GM18867 (cell line): ENCODE results near the gene NHLRC1.

Experiments
- ATAC-seq: cut with Tn5 transposase; IDR thresholded peaks from one replicate; pipeline ENCODE4 v1.9.1; 2021; ENCODE audit warnings: mild to moderate bottlenecking, moderate library complexity; ENCODE audit not compliant: unreplicated experiment

The NHLRC1 gene

GRCh38 chr6:18139935-18140621 is 17.6 kb upstream of the NHLRC1 start:
- no peak for ATAC-seq

- no peak for ATAC-seq
These were observed 16.4 kb upstream of the NHLRC1 start for GRCh38 chr6:18138906-18139305.

GRCh38 chr6:18136260-18136659 is 13.8 kb upstream of the NHLRC1 start:
- no peak for ATAC-seq

- ATAC-seq, result no peak
These were observed 12.7 kb upstream of the NHLRC1 start for GRCh38 chr6:18135171-18135570.

- no peak for ATAC-seq
These were observed 9.9 kb upstream of the NHLRC1 start for GRCh38 chr6:18132346-18132745.

GRCh38 chr6:18126121-18126520 is 3.6 kb upstream of the NHLRC1 start:
- no peak for ATAC-seq

GRCh38 chr6:18121580-18122127 is 823 bp downstream of the NHLRC1 start:
- ATAC-seq, result no peak

GRCh38 chr6:18119236-18119635 is 3.2 kb downstream of the NHLRC1 start:
- ATAC-seq, result no peak

GRCh38 chr6:18118330-18118729 is 4.1 kb downstream of the NHLRC1 start:
- ATAC-seq, result no peak

- ATAC-seq, result no peak
These were observed 5.3 kb downstream of the NHLRC1 start for GRCh38 chr6:18117136-18117535.

GRCh38 chr6:18115356-18115755 is 7.1 kb downstream of the NHLRC1 start:
- no peak for ATAC-seq

- ATAC-seq, result no peak
These were observed 12.3 kb downstream of the NHLRC1 start for GRCh38 chr6:18110162-18110561.

GRCh38 chr6:18107061-18107460 is 15.4 kb downstream of the NHLRC1 start:
- ATAC-seq, result no peak

- ATAC-seq, result no peak
These were observed 19.5 kb downstream of the NHLRC1 start for GRCh38 chr6:18102783-18103509.

- no peak for ATAC-seq
These were observed 20.6 kb downstream of the NHLRC1 start for GRCh38 chr6:18101873-18102272.

- ATAC-seq, result no peak
These were observed 21.2 kb downstream of the NHLRC1 start for GRCh38 chr6:18101271-18101670.

- ATAC-seq, result no peak
These were observed 22.2 kb downstream of the NHLRC1 start for GRCh38 chr6:18100296-18100695.

- no peak for ATAC-seq
These were observed 23.0 kb downstream of the NHLRC1 start for GRCh38 chr6:18099511-18099910.

GRCh38 chr6:18096423-18096822 is 26.1 kb downstream of the NHLRC1 start:
- ATAC-seq, result no peak

- no peak for ATAC-seq
These were observed 31.1 kb downstream of the NHLRC1 start for GRCh38 chr6:18091382-18091781.

- ATAC-seq, result no peak
These were observed 32.1 kb downstream of the NHLRC1 start for GRCh38 chr6:18090349-18090786.
